ENCODE data around the gene GPD1L. TPM values are rescaled to one million over a fixed set of nuclear protein-coding genes. Genes with fewer than 3 reads are reported as not detected.

The GPD1L gene
- total and polyA plus RNA-seq, 2 donors from 2014 or later = 31.1 to 35.5 TPM

- H3K9ac ChIP-seq (ENCODE audit: low read length in 3 of 3) = no peak overlapping the region
- no peaks in the 10 kb centered on the region for H3K36me3 ChIP-seq (ENCODE audit: control insufficient read depth in 2 of 3, insufficient read depth in 3 of 3, low read length in 3 of 3)
- DNase-seq = peak in 3 of 5 donors; percentile 59 to 77 (median 70)
- H3K4me3 ChIP-seq (ENCODE audit: low read length in 3 of 3) = no peak overlapping the region
- H3K9me3 ChIP-seq (ENCODE audit: control insufficient read depth in 2 of 3, insufficient read depth in 1 of 3, low read length in 3 of 3) = no peaks in the 10 kb centered on the region
- no peak for TF ChIP-seq CTCF (IDR thresholded peaks at IDR 0.05; ENCODE audit: borderline replicate concordance, extremely low read depth, insufficient read depth)
- peaks cover 0 to 6% (median 0%) of the 10 kb centered on the region in 3 donors for H3K4me1 ChIP-seq (ENCODE audit: control insufficient read depth in 2 of 3, insufficient read depth in 2 of 3, low read depth in 1 of 3, low read length in 3 of 3)
- intact Hi-C loops (cut with DNase I) = no loop called here
- no peak for FAIRE-seq
- H3K27me3 ChIP-seq (ENCODE audit: control insufficient read depth, insufficient read depth, low read length) = no peaks in the 10 kb centered on the region
- peak overlapping the region in 1 of 2 donors; percentile 71 for H3K27ac ChIP-seq (ENCODE audit: low read depth in 2 of 2, low read length in 2 of 2)
These were observed 94.8 kb downstream of the GPD1L start for GRCh38 chr3:32200992-32201758.

DNA sequence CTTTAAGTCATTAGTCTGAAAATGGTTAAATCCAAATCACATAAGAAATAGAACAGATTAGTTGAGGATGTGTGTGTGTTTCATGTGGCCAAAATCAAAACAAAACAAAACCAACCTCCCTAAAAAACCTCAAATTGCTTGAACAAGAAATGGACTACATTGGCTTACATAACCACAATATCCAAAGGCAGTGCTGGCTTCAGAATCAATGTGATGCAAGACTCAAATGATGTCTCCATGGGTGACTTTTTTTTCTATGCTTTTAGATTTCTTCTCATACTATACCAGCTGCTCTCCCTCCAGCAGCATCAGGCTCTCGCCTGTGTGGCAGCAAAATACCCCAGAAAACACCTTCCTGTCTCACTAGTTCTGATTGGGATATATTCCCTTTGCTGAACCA is 96.1 kb downstream of the GPD1L start:
- H3K27me3 ChIP-seq (ENCODE audit: control insufficient read depth, insufficient read depth, low read length) = no peaks in the 10 kb centered on the region
- H3K4me3 ChIP-seq (ENCODE audit: low read length in 3 of 3) = no peak overlapping the region
- intact Hi-C loops (cut with DNase I) = no loop called here
- DNase-seq (no peak), FAIRE-seq (no peak)
- no peak for TF ChIP-seq CTCF (IDR thresholded peaks at IDR 0.05; ENCODE audit: borderline replicate concordance, extremely low read depth, insufficient read depth)
- H3K4me1 ChIP-seq (ENCODE audit: control insufficient read depth in 2 of 3, insufficient read depth in 2 of 3, low read depth in 1 of 3, low read length in 3 of 3) = peaks cover 0 to 6% (median 0%) of the 10 kb centered on the region in 3 donors
- H3K9me3 ChIP-seq (ENCODE audit: control insufficient read depth in 2 of 3, insufficient read depth in 1 of 3, low read length in 3 of 3) = no peaks in the 10 kb centered on the region
- no peak overlapping the region for H3K9ac ChIP-seq (ENCODE audit: low read length in 3 of 3)
- no peak overlapping the region for H3K27ac ChIP-seq (ENCODE audit: low read depth in 2 of 2, low read length in 2 of 2)
- H3K36me3 ChIP-seq (ENCODE audit: control insufficient read depth in 2 of 3, insufficient read depth in 3 of 3, low read length in 3 of 3) = no peaks in the 10 kb centered on the region

- Histone ChIP-seq H3K9me3 (ENCODE audit: control insufficient read depth in 2 of 3, insufficient read depth in 1 of 3, low read length in 3 of 3) (no peaks in the 10 kb centered on the region), H3K27me3 (ENCODE audit: control insufficient read depth, insufficient read depth, low read length) (no peaks in the 10 kb centered on the region), H3K27ac (ENCODE audit: low read depth in 2 of 2, low read length in 2 of 2) (no peak overlapping the region), H3K4me1 (ENCODE audit: control insufficient read depth in 2 of 3, insufficient read depth in 2 of 3, low read depth in 1 of 3, low read length in 3 of 3) (peaks cover 0 to 6% (median 0%) of the 10 kb centered on the region in 3 donors), H3K4me3 (ENCODE audit: low read length in 3 of 3) (no peak overlapping the region), H3K9ac (ENCODE audit: low read length in 3 of 3) (no peak overlapping the region), H3K36me3 (ENCODE audit: control insufficient read depth in 2 of 3, insufficient read depth in 3 of 3, low read length in 3 of 3) (no peaks in the 10 kb centered on the region)
- FAIRE-seq (no peak), DNase-seq (no peak)
- TF ChIP-seq CTCF (IDR thresholded peaks at IDR 0.05; ENCODE audit: borderline replicate concordance, extremely low read depth, insufficient read depth) = no peak
- intact Hi-C loops (cut with DNase I) = no loop called here
These were observed 97.4 kb downstream of the GPD1L start for GRCh38 chr3:32203854-32204253.

All from kidney (tissue), 14 donors.